Fibroblast of skin of left quadriceps (primary cell): ENCODE measurements around the gene PLGLB2.
"Not testable (repeated sequence)": the region's sequence is repeated elsewhere in the genome, so short reads cannot be mapped to it uniquely, and the experiment has no call there.

ENCODE experiments used
- DNase-seq, 2 experiments: peaks; one replicate each; pipeline ENCODE4 v3.0.0-alpha.2; 2013; ENCODE audit warnings: low read depth in 2 of 2

The PLGLB2 gene

GRCh38 chr2:87747791-87748190, at the start of gene PLGLB2:
Gene PLGLB2 (plus strand): TSS chr2:87748087. CDS start chr2:87748154, 67 bp downstream.
- DNase-seq, result not testable (repeated sequence)

GRCh38 chr2:87704572-87705323, 43.1 kb upstream of the PLGLB2 start:
- not testable (repeated sequence) for DNase-seq

GRCh38 chr2:87708368-87708767, 39.5 kb upstream of the PLGLB2 start:
- not testable (repeated sequence) for DNase-seq

GRCh38 chr2:87727940-87728599, 19.8 kb upstream of the PLGLB2 start:
- not testable (repeated sequence) for DNase-seq

GRCh38 chr2:87740928-87741327, 7.0 kb upstream of the PLGLB2 start:
- not testable (repeated sequence) for DNase-seq

GRCh38 chr2:87742393-87743108, 5.3 kb upstream of the PLGLB2 start:
- not testable (repeated sequence) for DNase-seq

- not testable (repeated sequence) for DNase-seq
Observed at GRCh38 chr2:87743638-87744037, 4.2 kb upstream of the PLGLB2 start.

- DNase-seq, result not testable (repeated sequence)
Observed at GRCh38 chr2:87745353-87745951, 2.4 kb upstream of the PLGLB2 start.

GRCh38 chr2:87748524-87748923, 637 bp downstream of the PLGLB2 start:
- not testable (repeated sequence) for DNase-seq

GRCh38 chr2:87750560-87750959, 2.7 kb downstream of the PLGLB2 start:
- not testable (repeated sequence) for DNase-seq

- not testable (repeated sequence) for DNase-seq
Observed at GRCh38 chr2:87754759-87755158, 6.9 kb downstream of the PLGLB2 start.
